ENCODE measurements around the gene KLF13.
"Not testable (repeated sequence)": the region's sequence is repeated elsewhere in the genome, so short reads cannot be mapped to it uniquely, and the experiment has no call there.

Gene KLF13

DNA sequence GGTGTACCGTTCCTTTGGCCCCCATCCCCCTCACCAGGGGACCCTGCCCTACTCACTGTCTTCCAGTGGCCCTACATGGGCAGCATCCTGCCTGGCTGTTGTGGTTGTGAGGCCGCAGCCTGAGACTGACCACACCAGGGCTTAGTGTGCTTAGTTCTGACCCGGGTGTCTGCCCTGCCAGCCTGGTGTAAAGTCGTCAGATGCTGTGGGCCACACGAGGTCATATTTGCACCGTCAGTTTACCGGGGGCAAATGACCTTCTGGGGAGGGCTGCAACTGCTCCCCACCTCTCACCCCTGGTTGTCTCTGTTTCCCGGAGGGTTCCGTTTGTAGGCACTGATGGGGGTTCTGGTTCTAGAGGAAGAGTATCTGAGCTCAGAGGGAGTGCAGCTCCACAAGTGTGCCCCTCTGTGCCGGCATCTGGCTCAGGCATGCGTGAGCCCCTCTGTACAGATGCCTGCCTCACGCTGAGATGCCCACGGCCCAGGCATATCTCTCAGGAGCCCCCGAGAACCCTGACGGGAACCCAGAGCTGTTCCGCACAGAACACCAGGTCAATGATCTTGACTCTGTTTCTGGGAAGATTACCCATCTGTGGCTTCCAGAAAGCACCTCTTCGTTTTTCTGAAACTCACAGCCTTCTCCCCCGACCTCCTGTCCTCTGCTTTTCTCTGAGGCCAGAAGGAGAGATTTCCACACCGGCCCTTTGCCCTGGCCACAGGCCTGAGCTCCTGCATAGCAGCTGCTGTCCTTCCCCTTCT, 19.2 kb downstream of the KLF13 start:
- no peak for DNase-seq (ENCODE audit: low read depth in 2 of 2)

DNA sequence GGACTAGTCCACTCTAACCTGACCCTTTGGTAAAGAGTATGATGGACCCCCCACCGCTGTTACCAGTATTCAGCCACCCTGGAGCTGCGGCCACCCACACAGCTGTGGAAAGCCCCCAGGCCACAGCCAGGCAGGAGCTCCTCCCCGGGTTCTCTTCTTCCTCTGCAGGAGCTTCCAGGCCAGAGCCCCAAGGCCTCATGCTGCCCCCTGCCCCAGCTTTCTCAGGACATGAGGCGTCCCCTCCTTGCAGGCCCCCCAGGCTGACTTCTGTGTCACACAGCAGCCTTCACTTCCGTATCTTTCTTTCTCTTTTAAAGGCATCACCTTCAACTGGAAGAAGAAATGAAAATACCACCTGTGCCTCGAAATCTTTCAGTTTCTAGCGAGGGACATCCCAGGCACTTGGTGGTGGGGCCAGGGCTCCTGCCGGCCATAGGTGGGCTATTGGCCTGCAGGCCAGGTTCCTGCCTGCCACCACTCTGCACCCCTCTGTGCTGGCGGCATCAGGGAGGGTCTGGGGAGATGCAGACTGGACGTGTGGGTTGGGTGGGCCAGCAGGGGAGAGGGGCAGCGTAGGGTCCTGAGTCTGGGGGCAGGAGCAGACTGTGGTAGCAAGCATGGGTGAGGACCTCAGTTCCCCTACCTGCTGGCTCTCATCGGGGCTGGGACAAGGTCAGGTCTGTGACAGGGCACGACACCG, 19.9 kb downstream of the KLF13 start:
- no peak for DNase-seq (ENCODE audit: low read depth in 2 of 2)

DNA sequence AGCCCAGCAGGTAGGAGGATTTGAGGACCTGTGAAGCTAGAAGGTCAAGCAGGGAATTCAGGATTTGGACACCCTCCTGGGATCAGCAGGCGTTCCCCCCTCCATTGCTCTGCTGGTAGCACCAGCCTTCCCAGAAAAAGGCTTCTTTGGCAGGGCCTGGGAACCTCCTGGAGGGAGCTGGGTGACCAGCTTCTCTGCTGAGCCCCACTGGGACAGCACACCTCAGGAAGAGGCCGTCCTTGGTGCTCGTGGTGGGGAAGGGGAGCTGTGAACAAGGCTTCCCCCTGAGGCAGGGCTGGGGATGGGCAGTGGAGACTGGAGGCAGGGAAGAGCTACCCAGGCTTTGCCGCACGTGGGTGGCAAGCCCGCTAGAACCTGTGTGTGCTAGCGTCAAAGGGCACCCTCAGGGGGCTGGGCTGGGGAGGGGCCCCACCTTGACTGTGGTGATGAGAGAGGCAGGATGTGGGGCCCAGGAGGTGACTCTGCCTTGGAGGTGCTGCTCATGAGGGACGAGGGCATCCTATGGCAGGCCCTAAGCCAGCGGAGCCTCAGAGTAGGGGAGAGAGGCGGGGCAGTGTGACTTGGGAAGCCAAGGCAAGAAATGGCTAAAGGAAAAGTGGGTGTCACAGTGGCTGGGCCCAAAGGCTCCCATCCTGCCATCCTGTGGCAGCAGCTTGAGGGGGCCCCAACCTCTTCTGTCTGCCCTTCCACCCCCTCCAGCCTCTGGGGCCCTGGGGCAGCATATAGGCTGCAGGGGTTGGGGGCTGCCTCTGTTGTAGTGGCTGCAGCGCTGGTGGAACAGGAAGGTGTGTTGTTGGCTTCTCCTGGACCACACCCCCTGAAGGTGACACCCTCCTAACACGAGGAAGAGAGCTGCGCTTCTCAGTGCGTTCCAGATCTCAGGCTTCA, 20.7 kb downstream of the KLF13 start:
- DNase-seq (ENCODE audit: low read depth in 2 of 2), result peak; percentile 78 to 81

DNA sequence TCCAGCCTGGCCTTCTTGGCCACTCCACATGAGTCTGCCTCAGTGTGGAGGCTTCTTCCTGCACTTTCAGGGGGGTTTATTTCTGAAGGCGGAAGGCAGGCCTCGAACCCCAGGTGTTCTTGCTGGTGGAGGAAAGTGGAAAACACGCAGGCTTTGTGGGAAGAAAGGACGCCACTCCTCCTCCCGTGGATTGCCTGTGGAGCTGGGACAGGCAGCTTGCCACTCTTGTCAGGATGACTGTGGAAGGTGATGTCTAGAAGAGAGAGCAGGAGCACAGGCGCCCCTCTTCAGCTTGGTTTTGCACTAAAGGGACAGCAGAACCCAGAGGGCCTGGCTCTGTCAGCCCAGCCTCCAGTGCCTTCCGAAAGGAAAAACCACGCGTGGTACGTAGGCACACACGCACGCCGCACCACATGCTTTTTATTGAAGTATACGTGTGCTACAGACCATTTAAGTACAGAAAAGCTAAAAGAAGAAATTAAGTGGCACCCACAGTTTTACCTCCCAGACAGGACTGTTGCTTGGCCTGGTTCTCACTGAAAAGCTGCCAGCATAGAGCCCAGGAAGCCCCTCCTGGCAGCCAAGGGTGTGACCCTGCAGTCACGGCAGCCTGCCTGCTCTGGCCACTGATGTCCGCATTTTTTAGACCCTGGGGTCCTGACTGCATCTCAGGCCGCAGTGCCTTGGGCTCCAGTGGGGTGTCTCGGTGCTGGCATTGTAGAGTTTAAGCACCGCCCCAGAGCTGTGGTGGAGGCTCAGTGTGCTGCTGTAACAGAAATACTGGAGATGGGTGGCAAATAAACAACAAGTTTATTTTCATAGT, 21.6 kb downstream of the KLF13 start:
- no peak for DNase-seq (ENCODE audit: low read depth in 2 of 2)

DNA sequence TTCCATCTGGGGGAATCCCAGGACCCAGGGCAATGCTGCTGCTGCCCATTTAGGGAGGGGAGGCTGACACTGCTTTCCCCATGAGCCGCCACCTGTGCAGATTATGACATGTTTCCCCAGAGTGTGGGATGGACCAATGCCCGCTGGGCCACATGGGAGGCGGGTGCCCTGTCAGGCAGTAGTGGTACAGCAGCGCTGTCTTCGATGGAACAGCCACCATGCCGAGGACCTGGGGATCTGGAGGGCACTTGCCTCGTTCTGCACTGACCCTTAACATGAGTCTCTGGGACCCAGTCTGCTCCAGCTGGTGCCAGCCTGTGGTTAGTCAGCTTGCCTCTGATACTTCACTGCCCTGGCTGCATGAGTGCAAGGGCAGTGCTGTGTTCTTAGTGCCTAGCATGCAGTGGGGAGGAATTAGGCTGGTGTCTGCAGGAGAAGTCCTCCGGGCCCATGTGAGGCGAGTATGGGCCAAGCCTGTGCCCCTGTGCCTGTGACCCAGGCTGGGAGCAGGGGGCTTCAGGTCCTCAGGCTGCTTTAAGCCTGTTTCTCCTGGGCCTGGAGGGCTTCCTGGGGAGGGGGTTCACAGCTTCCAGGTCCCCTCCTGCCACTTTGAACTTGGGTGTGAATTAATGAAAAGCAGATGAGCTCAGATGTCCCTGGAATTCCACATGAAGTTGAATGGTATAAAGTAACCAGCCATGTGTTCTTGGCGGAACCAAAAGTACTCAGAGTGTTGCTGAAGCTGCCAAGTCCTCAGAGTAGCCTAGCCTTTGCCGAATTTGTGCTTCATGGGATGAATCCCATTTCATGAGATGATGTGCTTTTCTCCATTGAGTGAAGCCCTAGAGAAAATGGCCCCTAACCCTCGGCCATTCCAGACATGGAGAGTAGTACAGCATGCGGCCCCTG, 22.9 kb downstream of the KLF13 start:
- DNase-seq (ENCODE audit: low read depth in 2 of 2), result no peak

DNA sequence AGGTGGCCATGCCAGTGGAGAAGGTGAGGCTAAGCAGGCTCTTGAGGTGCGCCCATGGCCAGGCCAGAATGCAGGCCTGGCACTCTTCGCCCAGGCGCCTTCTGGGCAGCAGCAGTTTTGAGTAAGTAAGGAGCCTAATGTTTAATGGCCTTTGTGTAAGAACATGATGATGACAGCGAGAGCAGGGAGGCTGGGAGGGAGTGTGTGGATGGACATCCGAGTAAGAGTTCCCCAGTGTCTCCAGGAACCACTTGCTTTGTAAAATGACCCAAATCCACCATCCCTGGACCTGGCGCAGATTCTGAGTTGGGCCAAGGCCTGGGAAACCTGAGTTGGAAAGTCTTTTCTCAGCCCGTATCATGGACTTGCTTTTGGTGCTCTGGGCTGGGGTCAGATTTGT, 24.1 kb downstream of the KLF13 start:
- DNase-seq (ENCODE audit: low read depth in 2 of 2), result no peak

DNA sequence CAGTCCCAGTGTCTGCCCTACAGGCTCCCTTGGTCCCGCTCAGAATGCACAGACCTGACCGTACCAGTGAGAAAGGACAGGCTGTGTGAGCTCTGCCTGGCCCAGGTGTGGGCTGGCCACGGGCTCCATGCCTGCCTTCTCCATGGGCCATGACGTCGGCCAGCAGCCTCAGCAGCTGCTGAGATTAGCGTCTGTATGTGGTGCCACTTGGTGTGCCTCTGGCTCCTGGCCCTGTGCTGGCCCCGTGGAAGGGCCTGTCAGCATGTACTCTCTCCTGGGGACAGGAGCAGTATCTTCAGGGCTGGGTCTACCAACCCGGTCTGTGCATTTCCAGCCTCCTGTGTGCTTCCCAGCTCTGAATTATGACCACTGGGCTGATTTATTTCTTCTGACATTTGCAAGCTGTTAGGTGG, 25.7 kb downstream of the KLF13 start:
- no peak for DNase-seq (ENCODE audit: low read depth in 2 of 2)

DNA sequence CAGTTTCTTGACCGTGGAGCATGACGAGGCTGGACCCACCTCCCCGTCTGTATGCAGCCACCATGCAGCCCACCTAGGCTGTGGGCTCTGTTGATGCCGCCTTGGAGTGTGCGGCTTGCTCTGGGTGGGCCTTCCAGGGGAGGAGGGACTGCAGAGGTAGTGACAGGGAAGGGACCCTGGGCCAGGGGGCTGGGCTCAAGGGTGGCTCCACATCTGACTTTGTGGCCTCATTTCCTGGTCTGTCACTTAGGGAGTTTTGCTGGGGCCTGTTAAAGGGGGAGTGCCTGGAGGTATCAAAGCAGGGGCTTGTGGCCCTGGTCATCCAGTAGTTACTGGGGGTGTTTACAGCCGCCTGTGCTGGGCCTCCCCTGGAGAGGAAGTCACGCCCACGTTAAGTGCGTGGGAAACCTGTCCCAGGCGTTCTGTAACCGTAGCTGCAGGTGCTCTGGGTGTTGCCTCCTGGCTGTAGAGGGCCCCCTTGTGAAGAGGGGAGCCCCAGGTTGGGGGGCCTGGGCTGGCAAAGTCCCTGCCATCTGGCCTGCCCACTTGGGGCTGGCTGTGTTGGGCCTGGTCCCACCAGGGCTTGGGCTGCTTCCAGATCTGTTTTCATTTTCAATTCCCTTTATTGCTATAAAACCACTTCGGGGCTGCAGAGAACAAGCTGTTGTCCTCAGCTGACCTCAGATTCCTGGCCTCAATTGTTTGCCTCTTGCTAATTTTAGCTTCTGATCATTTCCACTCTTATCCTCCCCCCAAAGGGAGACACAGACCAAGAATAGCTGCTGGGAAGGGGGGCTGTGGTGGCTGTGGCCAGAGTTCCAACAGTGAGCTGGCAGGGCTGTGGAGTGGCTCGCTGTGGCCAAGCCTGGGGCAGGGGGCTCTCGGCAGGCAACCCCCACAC, 26.5 kb downstream of the KLF13 start:
- DNase-seq (ENCODE audit: low read depth in 2 of 2), result peak in 1 of 2 donors; percentile 46

DNA sequence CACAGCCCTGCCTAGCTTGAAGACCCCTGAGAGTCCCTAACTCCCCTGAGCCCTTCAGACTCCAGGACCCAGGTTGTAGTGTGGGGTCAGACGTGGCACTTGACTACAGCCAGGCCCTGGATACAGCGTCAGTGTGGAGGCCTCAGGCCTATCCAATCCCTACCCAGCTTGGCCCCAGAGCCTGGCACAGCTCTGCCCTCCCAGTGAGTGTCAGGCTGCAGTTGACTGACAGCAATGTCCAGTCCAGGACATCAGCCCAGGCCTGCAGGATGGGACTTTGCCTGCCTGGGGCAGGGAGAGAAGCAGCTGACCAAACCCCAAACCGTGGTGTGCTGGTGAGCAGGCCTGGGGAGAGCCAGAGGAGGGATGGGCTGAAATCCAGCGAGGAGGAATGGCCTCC, 27.3 kb downstream of the KLF13 start:
- no peak for DNase-seq (ENCODE audit: low read depth in 2 of 2)

DNA sequence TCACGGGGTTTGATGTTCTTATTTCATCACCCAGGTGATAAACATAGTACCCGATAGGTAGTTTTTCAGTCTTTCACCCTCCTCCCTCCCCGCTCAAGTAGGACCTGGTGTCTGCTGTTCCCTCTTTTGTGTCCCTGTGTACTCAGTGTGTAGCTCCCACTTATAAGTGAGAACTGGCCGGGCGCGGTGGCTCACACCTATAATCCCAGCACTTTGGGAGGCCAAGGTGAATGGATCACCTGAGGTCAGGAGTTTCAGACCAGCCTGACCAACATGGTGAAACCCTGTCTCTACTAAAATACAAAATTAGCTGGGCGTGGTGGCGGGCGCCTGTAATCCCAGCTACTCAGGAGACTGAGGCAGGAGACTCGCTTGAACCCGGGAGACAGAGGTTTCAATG, 29.5 kb downstream of the KLF13 start:
- DNase-seq (ENCODE audit: low read depth in 2 of 2), result not testable (repeated sequence)

DNA sequence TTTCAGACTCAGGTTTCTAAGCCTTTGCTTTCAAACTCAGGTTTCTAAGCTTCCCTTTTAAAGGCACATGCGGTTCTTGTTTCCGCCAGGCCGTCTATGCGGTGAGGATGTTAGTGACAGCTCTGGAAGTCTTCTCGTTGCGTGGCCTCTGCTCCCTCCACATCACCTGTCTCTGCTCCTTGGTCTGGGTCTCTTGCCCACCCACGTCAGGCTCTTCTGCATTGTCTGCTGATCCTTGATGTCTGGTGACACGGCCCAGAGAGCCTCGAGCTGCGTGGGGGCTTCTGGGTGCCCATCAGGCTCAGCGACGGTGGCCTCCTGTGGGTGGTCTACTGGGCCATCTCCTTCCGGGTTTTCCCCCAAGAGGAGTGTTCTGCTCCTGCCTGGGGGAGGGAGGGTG, 30.5 kb downstream of the KLF13 start:
- no peak for DNase-seq (ENCODE audit: low read depth in 2 of 2)

DNA sequence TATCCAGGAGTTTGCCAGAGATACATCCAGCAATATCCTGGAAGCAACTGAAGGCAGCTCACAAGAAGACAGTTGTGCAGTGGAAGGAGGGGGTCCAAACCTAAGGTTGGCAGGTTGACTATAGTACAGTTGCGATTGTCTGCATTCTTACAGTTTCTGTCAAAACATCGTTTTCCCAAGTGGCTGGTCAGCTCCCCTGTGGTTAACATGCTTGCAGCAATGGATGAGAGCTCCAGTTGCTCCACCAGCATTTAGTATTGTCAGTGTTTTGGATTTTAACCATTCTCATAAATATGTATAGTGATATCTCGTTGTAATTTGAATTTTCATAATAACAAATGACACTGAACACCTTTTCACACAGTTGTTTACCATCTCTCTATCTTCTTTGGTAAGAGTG, 31.5 kb downstream of the KLF13 start:
- DNase-seq (ENCODE audit: low read depth in 2 of 2), result no peak

DNA sequence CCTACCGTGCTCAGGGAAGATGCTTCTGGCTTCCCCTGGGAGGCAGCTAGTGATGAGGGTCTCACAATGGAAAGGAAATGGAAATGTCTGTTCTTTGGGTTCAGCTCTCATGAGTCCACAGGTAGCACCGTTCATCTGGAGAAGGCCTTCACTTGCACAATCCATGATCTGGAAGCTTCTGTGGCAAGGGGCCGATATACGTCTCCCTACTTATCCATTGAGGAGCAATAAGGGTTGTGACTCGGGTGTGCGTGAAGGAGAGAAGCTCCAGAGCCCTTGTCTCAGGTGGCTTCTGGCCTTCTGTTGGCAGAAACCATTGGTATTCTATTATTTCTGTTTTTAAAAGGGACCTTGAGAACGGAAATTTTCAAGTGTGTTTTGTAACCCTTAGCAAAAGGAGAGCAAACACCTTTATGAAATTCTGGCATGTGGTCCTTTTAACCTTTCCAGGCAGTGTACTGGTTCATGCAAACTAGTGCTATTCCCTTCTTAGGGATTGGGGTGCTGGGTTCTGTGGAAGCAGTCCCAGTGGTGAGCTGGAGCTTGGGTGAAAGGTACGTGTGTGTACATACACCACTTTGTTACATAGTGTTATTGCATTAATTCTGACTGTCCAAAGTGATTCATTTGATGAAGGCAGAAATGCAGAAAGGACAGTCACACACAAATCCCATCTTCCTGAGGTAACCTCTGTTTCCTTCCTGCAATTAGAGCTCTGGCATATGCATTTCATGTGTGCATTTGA, 32.5 kb downstream of the KLF13 start:
- DNase-seq (ENCODE audit: low read depth in 2 of 2), result no peak

DNA sequence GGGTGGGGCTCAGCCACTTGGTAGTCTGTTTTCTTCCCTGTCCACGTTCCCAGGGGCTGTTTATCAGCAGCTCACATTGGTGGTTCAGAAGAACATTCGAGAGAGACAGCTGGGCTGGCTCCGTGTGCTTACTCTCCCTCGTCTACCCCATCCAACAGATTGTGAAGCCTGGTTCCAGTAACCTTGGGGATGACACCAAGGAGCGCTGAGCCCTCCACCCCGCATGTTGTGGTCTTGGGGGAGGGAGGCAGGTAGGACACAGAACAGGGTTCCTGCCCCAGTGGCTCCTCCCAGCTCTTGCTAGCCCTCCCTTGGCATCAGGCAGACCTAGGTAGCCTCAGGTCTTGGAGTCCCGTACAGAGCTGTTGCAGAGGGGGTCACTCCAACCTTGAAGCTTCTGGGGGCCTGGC, 33.1 kb downstream of the KLF13 start:
- DNase-seq (ENCODE audit: low read depth in 2 of 2), result no peak

DNA sequence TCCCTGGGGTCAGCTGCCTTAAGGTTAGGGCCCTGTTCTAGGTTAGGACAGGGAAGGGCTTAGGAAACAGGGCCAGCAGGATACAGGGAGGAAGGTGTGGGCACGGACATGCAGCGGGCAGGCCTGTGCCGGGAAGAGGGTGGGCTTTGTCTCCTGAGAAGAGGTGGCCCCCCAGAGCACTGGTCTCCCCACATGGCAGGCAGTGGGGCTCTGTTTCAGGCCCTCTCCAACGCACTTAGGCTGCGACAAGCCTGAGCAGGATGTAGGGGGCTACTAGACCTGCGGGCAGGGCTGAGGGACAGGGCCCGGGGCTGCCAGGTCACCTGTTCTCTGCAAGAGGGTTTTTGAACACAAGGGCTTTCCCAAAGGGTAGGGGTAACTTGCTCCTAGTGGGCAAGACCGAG, 33.5 kb downstream of the KLF13 start:
- no peak for DNase-seq (ENCODE audit: low read depth in 2 of 2)

DNA sequence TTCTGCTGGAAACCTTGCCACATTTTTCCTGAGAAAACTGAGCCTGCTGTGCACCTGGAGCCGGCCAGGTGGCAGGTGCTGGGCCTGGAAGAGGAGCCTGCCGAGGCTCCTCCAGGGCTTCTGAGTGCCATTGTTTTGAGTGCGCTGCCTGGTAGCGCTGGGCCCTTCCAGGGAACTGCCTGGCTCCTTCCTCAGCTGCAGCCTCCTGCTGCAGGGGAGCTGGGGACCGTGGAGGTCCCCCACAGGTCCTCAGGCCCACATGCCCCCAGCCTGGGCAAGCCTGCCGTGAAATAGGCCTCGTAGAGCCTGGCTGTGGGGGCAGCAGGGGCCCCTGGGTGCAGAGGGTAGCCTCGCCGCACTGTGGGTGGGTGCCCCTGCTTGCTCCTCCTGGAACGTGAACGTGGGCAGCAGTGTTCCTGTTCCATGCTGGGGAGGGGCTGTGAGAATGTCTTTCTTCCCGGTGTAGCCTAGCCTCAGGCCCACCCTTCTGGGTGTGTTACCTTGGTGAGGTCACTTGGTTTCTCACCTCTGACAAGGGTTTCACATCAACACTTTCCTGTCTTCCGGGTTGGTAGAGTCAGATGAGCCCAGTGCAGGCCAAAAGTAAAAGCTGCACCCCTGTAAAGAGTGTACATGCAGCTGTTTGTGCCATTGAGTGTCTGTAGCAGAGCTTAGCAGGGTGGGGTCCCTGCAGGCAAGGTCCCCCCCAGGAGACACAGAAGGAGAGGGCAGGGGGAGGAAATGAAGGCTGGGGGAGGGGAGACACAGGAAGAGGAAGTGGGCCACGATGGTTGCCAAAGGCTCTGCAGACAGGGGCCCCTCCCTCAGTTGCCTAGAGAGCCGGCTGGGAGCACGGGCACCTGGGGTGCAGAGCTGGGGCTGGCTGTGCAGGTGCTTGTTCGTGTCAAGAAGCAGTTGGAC, 34.5 kb downstream of the KLF13 start:
- no peak for DNase-seq (ENCODE audit: low read depth in 2 of 2)

DNA sequence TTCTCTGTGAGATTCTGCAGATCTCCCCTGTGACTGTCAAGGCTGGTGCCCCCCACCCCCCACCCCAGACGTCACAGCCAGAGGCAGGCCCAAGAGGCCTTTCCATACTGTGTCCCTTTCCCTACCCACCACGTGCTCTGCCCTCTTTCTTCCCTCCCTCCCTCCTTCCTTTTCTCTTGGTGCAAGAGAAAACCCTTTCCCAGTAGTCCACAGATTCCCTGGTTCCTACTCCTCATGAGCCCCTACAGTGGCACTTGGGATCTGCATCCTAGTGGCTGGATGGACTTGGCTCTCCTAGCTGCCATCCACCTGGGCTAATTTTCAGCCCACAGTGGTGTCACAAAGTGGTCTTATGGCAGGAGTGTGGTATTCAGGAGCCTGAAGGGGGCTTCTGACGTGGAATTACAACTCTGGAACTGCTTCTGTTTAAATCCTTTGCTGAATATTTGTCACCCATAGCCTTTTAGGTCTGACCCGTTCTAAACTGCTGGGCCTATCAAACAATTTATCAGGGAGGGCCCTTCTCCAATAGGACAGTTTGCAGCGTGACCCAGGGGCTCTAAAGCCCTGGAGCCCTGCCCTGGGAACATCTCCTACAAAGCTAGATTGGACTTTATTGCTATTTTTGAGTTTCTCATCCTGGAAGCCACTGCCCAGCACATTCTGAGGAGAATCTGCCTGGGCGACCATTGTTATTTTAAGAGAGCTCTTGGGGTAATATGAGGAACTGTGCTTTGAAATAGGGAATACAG, 35.3 kb downstream of the KLF13 start:
- no peak for DNase-seq (ENCODE audit: low read depth in 2 of 2)

All from stimulated activated CD8-positive, alpha-beta memory T cell treated with anti-CD3 and anti-CD28 coated beads, Interleukin-2, amount 100 ng/mL, for 48 hours (primary cell).